H1 (cell line): Measurements from ENCODE around the gene OR56A3. TPM values are rescaled to one million over a fixed set of nuclear protein-coding genes. Genes with fewer than 3 reads are reported as not detected.

ENCODE experiments used
- polyA plus RNA-seq, 7 experiments: library from polyadenylated mRNA; depleted of rRNA in 3 of 7; stranded (reverse) in 5 of 7; unstranded in 2 of 7; fragments of >200 nt in 5 of 7; fragments of 200-250 nt in 2 of 7; gene quantifications; 1 replicate in 5 of 7; 2 replicates in 1 of 7; 4 replicates in 1 of 7; pipeline versions ENCODE4 v1.2.1 to v1.2.3, GENCODE V29; 2011 to 2013; ENCODE audit warnings: missing spikeins in 2 of 7, mixed read lengths in 2 of 7
- total RNA-seq: library from RNA; stranded (reverse); fragmentation: NEBNext Ultra II Directional; extraction: Animal tissue kit (Norgen Biotek cat#: 25700); gene quantifications from 2 replicates; pipeline ENCODE4 v1.2.1, GENCODE V29; 2021
- TF ChIP-seq, protein P1 (sequence below): IDR thresholded peaks from 2 replicates; pipeline ENCODE4 v1.6.1; 2012; ENCODE audit warnings: inconsistent platforms

Gene OR56A3
- total and polyA plus RNA-seq, 2 of the 8 experiments (the other 6 are each of a cell fraction or from before 2014, with no cell fraction given): not detected

DNA sequence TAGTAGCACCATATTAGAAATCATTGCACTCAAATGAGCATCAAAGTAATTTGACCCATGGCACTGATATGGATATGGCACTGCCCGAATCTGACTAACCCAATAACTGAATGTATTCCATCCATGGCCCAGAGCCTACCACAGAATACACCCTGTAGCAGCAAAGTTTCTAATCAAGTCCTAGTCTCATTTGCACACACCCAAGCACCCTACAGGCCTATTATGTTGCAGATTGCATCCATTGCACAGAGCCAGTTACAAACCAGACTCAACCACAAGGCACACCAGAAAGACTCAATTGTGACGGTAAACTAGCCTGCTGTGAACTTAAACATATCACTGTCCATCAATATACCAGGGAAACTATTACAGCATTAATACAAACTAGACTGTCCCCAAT, 42.5 kb upstream of the OR56A3 start (continued):
- TF ChIP-seq, protein P1, sequence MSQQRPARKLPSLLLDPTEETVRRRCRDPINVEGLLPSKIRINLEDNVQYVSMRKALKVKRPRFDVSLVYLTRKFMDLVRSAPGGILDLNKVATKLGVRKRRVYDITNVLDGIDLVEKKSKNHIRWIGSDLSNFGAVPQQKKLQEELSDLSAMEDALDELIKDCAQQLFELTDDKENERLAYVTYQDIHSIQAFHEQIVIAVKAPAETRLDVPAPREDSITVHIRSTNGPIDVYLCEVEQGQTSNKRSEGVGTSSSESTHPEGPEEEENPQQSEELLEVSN: no peak
- TF ChIP-seq, all 59 proteins: peak for 0
